ENCODE data around the gene SQSTM1. TPM values are rescaled to one million over a fixed set of nuclear protein-coding genes. Genes with fewer than 3 reads are reported as not detected.

The SQSTM1 gene
- total RNA-seq, 1 donor, result 229 TPM

- Histone ChIP-seq H3K9me3 (ENCODE audit: low read depth, low read length) (no peaks in the 10 kb centered on the region), H3K4me1 (ENCODE audit: insufficient read depth, low read length) (peaks cover 11% of the 10 kb centered on the region), H3K27me3 (ENCODE audit: insufficient read depth, low read length) (no peaks in the 10 kb centered on the region), H3K4me3 (ENCODE audit: low read length) (no peak overlapping the region)
Observed at GRCh38 chr5:179837076-179838011, 16.6 kb downstream of the SQSTM1 start.

GRCh38 chr5:179839328-179840256 lies 18.9 kb downstream of the SQSTM1 start:
- H3K4me1 ChIP-seq (ENCODE audit: insufficient read depth, low read length), result peaks cover 11% of the 10 kb centered on the region
- H3K9me3 ChIP-seq (ENCODE audit: low read depth, low read length), result no peaks in the 10 kb centered on the region
- H3K4me3 ChIP-seq (ENCODE audit: low read length), result no peak overlapping the region
- H3K27me3 ChIP-seq (ENCODE audit: insufficient read depth, low read length), result no peaks in the 10 kb centered on the region

- H3K9me3 ChIP-seq (ENCODE audit: low read depth, low read length), result no peaks in the 10 kb centered on the region
- no peaks in the 10 kb centered on the region for H3K27me3 ChIP-seq (ENCODE audit: insufficient read depth, low read length)
- H3K4me1 ChIP-seq (ENCODE audit: insufficient read depth, low read length), result peaks cover 11% of the 10 kb centered on the region
- no peak overlapping the region for H3K4me3 ChIP-seq (ENCODE audit: low read length)
Observed at GRCh38 chr5:179840321-179840720, 19.6 kb downstream of the SQSTM1 start.

- Histone ChIP-seq H3K9me3 (ENCODE audit: low read depth, low read length) (no peaks in the 10 kb centered on the region), H3K4me3 (ENCODE audit: low read length) (no peak overlapping the region), H3K4me1 (ENCODE audit: insufficient read depth, low read length) (peaks cover 11% of the 10 kb centered on the region), H3K27me3 (ENCODE audit: insufficient read depth, low read length) (no peaks in the 10 kb centered on the region)
Observed at GRCh38 chr5:179840766-179841165, 20.1 kb downstream of the SQSTM1 start.

- H3K9me3 ChIP-seq (ENCODE audit: low read depth, low read length), result no peaks in the 10 kb centered on the region
- no peak overlapping the region for H3K4me3 ChIP-seq (ENCODE audit: low read length)
- peaks cover 3% of the 10 kb centered on the region for H3K4me1 ChIP-seq (ENCODE audit: insufficient read depth, low read length)
- H3K27me3 ChIP-seq (ENCODE audit: insufficient read depth, low read length), result no peaks in the 10 kb centered on the region
Observed at GRCh38 chr5:179841621-179842020, 20.9 kb downstream of the SQSTM1 start.

GRCh38 chr5:179852993-179853547 lies 32.4 kb downstream of the SQSTM1 start:
- H3K9me3 ChIP-seq (ENCODE audit: low read depth, low read length), result no peaks in the 10 kb centered on the region
- H3K27me3 ChIP-seq (ENCODE audit: insufficient read depth, low read length), result no peaks in the 10 kb centered on the region
- peaks cover 22% of the 10 kb centered on the region for H3K4me1 ChIP-seq (ENCODE audit: insufficient read depth, low read length)
- no peak overlapping the region for H3K4me3 ChIP-seq (ENCODE audit: low read length)

- no peak overlapping the region for H3K4me3 ChIP-seq (ENCODE audit: low read length)
- H3K27me3 ChIP-seq (ENCODE audit: insufficient read depth, low read length), result no peaks in the 10 kb centered on the region
- H3K4me1 ChIP-seq (ENCODE audit: insufficient read depth, low read length), result peaks cover 28% of the 10 kb centered on the region
- H3K9me3 ChIP-seq (ENCODE audit: low read depth, low read length), result no peaks in the 10 kb centered on the region
Observed at GRCh38 chr5:179854356-179854755, 33.7 kb downstream of the SQSTM1 start.

- Histone ChIP-seq H3K9me3 (ENCODE audit: low read depth, low read length) (no peaks in the 10 kb centered on the region), H3K27me3 (ENCODE audit: insufficient read depth, low read length) (no peaks in the 10 kb centered on the region), H3K4me1 (ENCODE audit: insufficient read depth, low read length) (peaks cover 18% of the 10 kb centered on the region), H3K4me3 (ENCODE audit: low read length) (peak overlapping the region; percentile 82)
Observed at GRCh38 chr5:179858241-179858585, 37.5 kb downstream of the SQSTM1 start.

- H3K27me3 ChIP-seq (ENCODE audit: insufficient read depth, low read length), result no peaks in the 10 kb centered on the region
- peaks cover 16% of the 10 kb centered on the region for H3K4me1 ChIP-seq (ENCODE audit: insufficient read depth, low read length)
- H3K4me3 ChIP-seq (ENCODE audit: low read length), result peak within 1 kb of the TSS; percentile 82
- no peaks in the 10 kb centered on the region for H3K9me3 ChIP-seq (ENCODE audit: low read depth, low read length)
Observed at GRCh38 chr5:179858586-179859427, 38.1 kb downstream of the SQSTM1 start, which contains the start of gene MRNIP. Gene MRNIP, minus strand, starts transcription at chr5:179858817. Its CDS starts 21 bp downstream, at chr5:179858796.

- Histone ChIP-seq H3K4me3 (ENCODE audit: low read length) (no peak overlapping the region), H3K9me3 (ENCODE audit: low read depth, low read length) (no peaks in the 10 kb centered on the region), H3K4me1 (ENCODE audit: insufficient read depth, low read length) (peaks cover 16% of the 10 kb centered on the region), H3K27me3 (ENCODE audit: insufficient read depth, low read length) (no peaks in the 10 kb centered on the region)
Observed at GRCh38 chr5:179860301-179860700, 39.6 kb downstream of the SQSTM1 start.

- H3K4me3 ChIP-seq (ENCODE audit: low read length), result no peak overlapping the region
- H3K4me1 ChIP-seq (ENCODE audit: insufficient read depth, low read length), result peaks cover 16% of the 10 kb centered on the region
- H3K9me3 ChIP-seq (ENCODE audit: low read depth, low read length), result no peaks in the 10 kb centered on the region
- H3K27me3 ChIP-seq (ENCODE audit: insufficient read depth, low read length), result no peaks in the 10 kb centered on the region
Observed at GRCh38 chr5:179862296-179862695, 41.6 kb downstream of the SQSTM1 start.

GRCh38 chr5:179862891-179863290 lies 42.2 kb downstream of the SQSTM1 start:
- Histone ChIP-seq H3K4me3 (ENCODE audit: low read length) (no peak overlapping the region), H3K9me3 (ENCODE audit: low read depth, low read length) (no peaks in the 10 kb centered on the region), H3K4me1 (ENCODE audit: insufficient read depth, low read length) (peaks cover 11% of the 10 kb centered on the region), H3K27me3 (ENCODE audit: insufficient read depth, low read length) (no peaks in the 10 kb centered on the region)

- peaks cover 8% of the 10 kb centered on the region for H3K4me1 ChIP-seq (ENCODE audit: insufficient read depth, low read length)
Observed at GRCh38 chr5:179863449-179864085, 42.9 kb downstream of the SQSTM1 start.

GRCh38 chr5:179864686-179865085 lies 44.0 kb downstream of the SQSTM1 start:
- Histone ChIP-seq H3K4me1 (ENCODE audit: insufficient read depth, low read length) (peaks cover under 1% of the 10 kb centered on the region), H3K27me3 (ENCODE audit: insufficient read depth, low read length) (no peaks in the 10 kb centered on the region), H3K9me3 (ENCODE audit: low read depth, low read length) (no peaks in the 10 kb centered on the region), H3K4me3 (ENCODE audit: low read length) (no peak overlapping the region)

More at GRCh38 chr5:179863449-179864085, 42.9 kb downstream of the SQSTM1 start:
- Histone ChIP-seq H3K9me3 (ENCODE audit: low read depth, low read length) (no peaks in the 10 kb centered on the region), H3K27me3 (ENCODE audit: insufficient read depth, low read length) (no peaks in the 10 kb centered on the region), H3K4me3 (ENCODE audit: low read length) (no peak overlapping the region)

Measured in mononuclear cell (primary cell).